ENCODE measurements around the gene ST3GAL3. TPM values are rescaled to one million over a fixed set of nuclear protein-coding genes. Genes with fewer than 3 reads are reported as not detected.

Gene ST3GAL3
- total RNA-seq, 2 donors from 2014 or later: 13.8 to 35.0 TPM

- 30% methylated on average over 2 of the region's 2 CpGs for WGBS
- Histone ChIP-seq H3K4me3 (no peak overlapping the region), H3K9me3 (no peaks in the 10 kb centered on the region), H3K4me1 (replicated peaks) (no peaks in the 10 kb centered on the region), H3K27ac (no peak overlapping the region), H3K36me3 (no peaks in the 10 kb centered on the region), H3K27me3 (replicated peaks; ENCODE audit: insufficient read depth) (no peaks in the 10 kb centered on the region)
- TF ChIP-seq CTCF (IDR thresholded peaks at IDR 0.05) (no peak), POLR2AphosphoS5 (IDR thresholded peaks at IDR 0.05) (no peak), POLR2A (IDR thresholded peaks at IDR 0.05) (no peak)
- no peak for DNase-seq (ENCODE audit: low spot score)
- intact Hi-C loops (cut with DNase I): no loop called here
These were observed 161.4 kb downstream of the ST3GAL3 start for GRCh38 chr1:43868741-43869067.

GRCh38 chr1:43870306-43870705 is 163.0 kb downstream of the ST3GAL3 start:
- H3K4me1 ChIP-seq (replicated peaks): no peaks in the 10 kb centered on the region
- no peaks in the 10 kb centered on the region for H3K9me3 ChIP-seq
- 93% methylated on average over 3 of the region's 3 CpGs for WGBS
- no peak for DNase-seq (ENCODE audit: low spot score)
- intact Hi-C loops (cut with DNase I): no loop called here
- H3K27ac ChIP-seq: no peak overlapping the region
- no peaks in the 10 kb centered on the region for H3K36me3 ChIP-seq
- H3K4me3 ChIP-seq: no peak overlapping the region
- no peaks in the 10 kb centered on the region for H3K27me3 ChIP-seq (replicated peaks; ENCODE audit: insufficient read depth)
- TF ChIP-seq POLR2A (IDR thresholded peaks at IDR 0.05): no peak
- TF ChIP-seq POLR2AphosphoS5 (IDR thresholded peaks at IDR 0.05): no peak
- TF ChIP-seq CTCF (IDR thresholded peaks at IDR 0.05): no peak

GRCh38 chr1:43871181-43871910 is 164.0 kb downstream of the ST3GAL3 start:
- 82% methylated on average over 3 of the region's 3 CpGs for WGBS
- Histone ChIP-seq H3K27me3 (replicated peaks; ENCODE audit: insufficient read depth) (no peaks in the 10 kb centered on the region), H3K4me1 (replicated peaks) (no peaks in the 10 kb centered on the region), H3K36me3 (no peaks in the 10 kb centered on the region), H3K4me3 (no peak overlapping the region), H3K9me3 (no peaks in the 10 kb centered on the region), H3K27ac (no peak overlapping the region)
- intact Hi-C loops (cut with DNase I): no loop called here
- DNase-seq (ENCODE audit: low spot score): no peak
- TF ChIP-seq CTCF (IDR thresholded peaks at IDR 0.05) (no peak), POLR2A (IDR thresholded peaks at IDR 0.05) (no peak), POLR2AphosphoS5 (IDR thresholded peaks at IDR 0.05) (no peak)

- 46% methylated on average over 5 of the region's 5 CpGs for WGBS
- H3K9me3 ChIP-seq: no peaks in the 10 kb centered on the region
- TF ChIP-seq CTCF (IDR thresholded peaks at IDR 0.05): no peak
- TF ChIP-seq POLR2AphosphoS5 (IDR thresholded peaks at IDR 0.05): no peak
- no peak for TF ChIP-seq POLR2A (IDR thresholded peaks at IDR 0.05)
- intact Hi-C loops (cut with DNase I): no loop called here
- H3K27me3 ChIP-seq (replicated peaks; ENCODE audit: insufficient read depth): no peaks in the 10 kb centered on the region
- no peaks in the 10 kb centered on the region for H3K36me3 ChIP-seq
- H3K4me3 ChIP-seq: no peak overlapping the region
- H3K27ac ChIP-seq: no peak overlapping the region
- no peak for DNase-seq (ENCODE audit: low spot score)
- H3K4me1 ChIP-seq (replicated peaks): no peaks in the 10 kb centered on the region
These were observed 164.9 kb downstream of the ST3GAL3 start for GRCh38 chr1:43872280-43872679.

GRCh38 chr1:43873851-43874250 is 166.5 kb downstream of the ST3GAL3 start:
- intact Hi-C loops (cut with DNase I): no loop called here
- H3K27me3 ChIP-seq (replicated peaks; ENCODE audit: insufficient read depth): no peaks in the 10 kb centered on the region
- no peak overlapping the region for H3K27ac ChIP-seq
- no peaks in the 10 kb centered on the region for H3K9me3 ChIP-seq
- no peak for DNase-seq (ENCODE audit: low spot score)
- TF ChIP-seq CTCF (IDR thresholded peaks at IDR 0.05): no peak
- H3K36me3 ChIP-seq: no peaks in the 10 kb centered on the region
- H3K4me1 ChIP-seq (replicated peaks): no peaks in the 10 kb centered on the region
- H3K4me3 ChIP-seq: no peak overlapping the region

Measured in prostate gland (tissue), 2 donors.